Stimulated activated CD8-positive, alpha-beta memory T cell treated with anti-CD3 and anti-CD28 coated beads, Interleukin-7, amount 100 ng/mL, for 48 hours (primary cell): Measurements from ENCODE around the gene GNG3.
"Not testable (repeated sequence)": the region's sequence is repeated elsewhere in the genome, so short reads cannot be mapped to it uniquely, and the experiment has no call there.

Experiments
- DNase-seq, 2 donors: peaks; one replicate each; pipeline ENCODE4 v3.0.0-alpha.2; 2020; ENCODE audit warnings: low read depth in 1 of 2; ENCODE audit errors: extremely low read depth in 1 of 2

GNG3 gene

DNA sequence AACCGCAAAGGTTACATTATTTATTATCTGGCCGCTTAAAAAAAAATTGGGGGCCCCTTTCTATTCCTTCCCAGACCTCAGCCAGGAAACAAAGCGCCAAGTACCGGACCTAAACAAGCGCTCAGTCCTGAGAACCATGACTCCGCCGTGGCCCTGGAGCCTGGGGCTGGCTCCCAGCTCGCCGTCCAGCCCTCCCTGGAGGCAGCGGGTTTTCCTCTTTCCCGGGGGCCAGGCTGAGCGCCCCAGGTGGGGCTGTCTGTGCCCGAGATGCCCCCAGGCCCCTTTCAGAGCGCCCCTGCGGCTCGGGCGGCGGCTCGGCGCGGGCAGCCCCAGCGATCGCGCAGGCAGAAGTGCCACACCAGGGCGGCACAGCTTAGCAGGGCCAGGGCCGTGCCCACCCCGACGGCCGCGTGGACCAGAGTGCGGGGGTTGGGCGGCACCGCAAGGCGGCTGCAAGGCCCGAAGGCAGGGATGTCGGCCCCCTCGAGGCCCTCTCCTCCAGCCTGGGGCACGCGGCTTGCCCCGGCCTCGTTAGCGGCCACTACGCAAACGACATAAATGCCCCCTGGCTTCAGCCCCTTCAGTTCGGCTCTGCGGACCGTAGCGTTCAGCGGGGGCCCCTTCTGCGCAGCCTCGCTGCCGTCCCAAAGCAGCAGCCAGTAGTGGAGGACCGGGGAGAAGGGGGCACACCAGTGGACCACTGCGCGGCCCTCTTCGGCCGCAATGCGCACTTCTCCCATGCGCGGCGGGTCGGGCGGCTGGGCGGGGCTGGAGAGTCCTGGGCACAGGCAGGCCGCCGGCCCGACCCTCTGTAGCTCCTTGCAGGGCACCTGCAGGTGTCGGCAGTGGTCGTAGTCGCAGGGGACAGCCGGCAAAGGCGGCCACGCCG lies 19.7 kb upstream of the GNG3 start:
- DNase-seq, result no peak

DNA sequence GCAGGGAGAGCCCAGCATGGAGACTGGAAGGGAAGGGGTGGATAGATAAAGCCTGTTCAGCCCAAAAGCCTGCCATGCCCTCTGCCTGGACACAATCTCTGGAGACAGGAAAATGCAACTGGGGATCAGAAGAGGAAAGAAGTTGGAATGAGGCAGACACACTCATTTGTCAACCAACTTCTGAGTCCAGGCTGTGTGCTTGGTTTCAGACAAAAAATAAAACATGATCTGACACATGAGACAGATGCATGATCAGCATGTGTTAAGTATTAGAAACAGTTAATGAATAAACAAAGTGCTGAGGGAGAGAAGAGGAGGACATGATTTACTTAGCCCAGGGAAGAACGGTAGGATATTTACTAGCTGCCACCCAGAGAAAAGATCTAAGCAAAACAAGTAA lies 19.0 kb upstream of the GNG3 start:
- DNase-seq, result no peak

DNA sequence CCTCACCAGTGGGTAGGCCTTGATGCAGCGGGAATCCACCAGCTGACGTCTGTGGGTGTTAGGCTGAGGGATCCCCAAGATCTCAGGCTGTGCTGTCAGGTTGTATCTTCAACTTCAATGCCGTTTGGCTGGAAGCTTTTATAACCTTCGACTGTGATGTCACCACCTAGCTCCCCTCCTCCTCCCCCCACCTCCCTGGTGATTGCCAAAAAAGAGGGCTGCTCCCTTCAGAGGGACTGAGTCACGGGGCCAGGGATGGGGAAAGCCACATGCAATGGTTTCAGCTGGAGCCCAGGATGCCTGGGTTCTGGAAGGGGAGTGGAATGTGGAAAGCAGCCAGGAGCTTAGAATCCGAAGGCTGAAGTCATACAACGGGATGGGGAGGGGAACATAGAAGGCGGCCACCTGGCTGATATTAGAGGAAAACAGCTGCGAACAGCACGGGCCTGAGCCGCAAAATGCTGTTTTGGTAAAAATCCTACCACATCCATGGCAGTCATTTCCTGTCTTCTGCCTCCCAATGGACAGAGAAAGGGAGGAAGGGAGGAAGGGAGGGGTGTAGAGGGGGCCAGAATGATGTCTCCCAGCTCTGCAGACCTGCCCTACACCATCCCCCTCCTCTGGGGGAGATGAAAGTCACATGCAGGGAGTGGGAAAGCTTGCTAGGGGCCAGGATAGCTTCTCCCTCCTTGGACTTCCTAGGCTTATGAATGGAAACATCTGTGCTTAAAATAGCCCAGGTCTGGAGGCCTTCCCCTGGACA lies 17.9 kb upstream of the GNG3 start, which contains the start of gene LRRN4CL:
LRRN4CL (minus strand) TSS at position 110 of the 763 bp plus-strand sequence. CDS start 1,022 bp downstream, outside the sequence.
- DNase-seq, result no peak

DNA sequence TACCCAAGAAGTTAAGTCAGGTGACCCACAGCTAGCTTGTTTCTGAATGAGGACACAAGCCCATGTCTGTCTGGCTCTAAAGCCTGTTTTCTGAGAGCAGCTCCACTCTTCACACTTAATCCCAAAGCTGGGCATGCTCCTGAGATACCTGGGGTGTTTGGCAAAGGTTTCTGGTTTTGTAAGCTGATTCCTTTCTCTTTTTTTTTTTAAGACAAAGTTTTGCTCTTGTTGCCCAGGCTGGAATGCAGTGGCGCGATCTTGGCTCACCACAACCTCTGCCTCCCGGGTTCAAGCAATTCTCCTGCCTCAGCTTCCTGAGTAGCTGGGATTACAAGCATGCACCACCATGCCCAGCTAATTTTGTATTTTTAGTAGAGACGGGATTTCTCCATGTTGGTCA lies 13.9 kb upstream of the GNG3 start:
- not testable (repeated sequence) for DNase-seq

DNA sequence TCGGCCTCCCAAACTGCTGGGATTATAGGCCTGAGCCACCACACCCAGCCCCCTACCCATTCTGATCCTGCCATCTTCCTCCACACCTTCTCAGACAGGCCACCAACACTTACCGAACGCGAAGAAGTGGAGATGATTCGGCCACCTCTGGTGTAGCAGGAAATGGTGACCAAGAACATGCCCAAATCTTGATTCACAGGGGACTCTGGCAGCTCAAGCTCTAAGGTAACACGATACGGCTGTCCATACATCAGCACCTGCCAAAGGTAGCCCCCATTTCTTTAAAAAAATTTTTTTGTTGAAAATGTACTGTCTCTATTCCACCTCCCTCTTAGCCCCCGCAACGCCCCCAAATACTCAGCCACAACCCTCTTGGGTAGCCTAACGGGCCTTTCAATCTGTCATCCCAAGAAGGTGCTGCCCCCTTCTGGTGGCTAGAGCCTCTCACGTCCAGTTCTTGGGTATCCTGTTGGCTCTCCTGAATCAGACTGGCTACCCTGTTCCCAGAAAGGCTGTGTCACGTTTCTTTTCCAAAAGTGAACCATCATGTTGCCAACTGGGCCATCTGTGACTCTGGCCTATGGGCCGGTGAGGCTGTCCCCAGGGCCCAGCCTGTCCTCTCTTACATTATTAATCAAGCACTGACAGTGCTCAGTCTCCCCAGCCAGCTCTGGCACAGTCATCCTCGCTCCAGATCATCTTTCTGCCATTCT lies 12.9 kb upstream of the GNG3 start:
- peak in 1 of 2 donors; percentile 63 for DNase-seq

DNA sequence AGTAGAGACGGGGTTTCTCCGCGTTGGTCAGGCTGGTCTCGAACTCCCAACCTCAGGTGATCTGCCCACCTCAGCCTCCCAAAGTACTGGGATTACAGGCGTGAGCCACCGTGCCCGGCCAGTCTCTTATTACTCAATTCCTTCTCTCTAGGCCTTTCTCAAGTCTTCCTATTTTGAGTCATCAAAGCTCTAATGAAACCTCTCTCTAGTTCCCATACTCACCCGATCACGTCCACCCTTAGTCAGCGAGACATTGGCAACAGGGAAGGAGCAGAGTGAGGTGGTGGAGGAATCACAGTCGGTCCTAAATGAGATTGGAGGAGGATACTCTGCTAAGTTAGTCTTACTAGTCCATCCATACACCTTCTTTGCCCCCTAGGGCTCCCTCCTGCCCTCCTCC lies 5.2 kb upstream of the GNG3 start:
- DNase-seq, result no peak

DNA sequence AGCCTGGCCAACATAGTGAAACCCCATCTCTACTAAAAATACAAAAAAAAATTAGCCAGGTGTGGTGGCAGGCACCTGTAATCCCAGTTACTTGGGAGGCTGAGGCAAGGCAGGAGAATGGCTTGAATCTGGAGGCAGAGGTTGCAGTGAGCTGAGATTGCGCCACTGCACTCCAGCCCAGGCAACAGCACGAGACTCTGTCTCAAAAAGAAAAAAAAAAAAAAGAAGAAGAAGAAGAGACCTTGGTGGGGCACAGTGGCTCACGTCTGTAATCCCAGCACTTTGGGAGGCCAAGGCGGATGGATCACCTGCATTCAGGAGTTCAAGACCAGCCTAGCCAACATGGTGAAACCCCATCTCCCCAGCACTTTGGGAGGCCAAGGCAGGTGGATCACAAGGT lies 3.6 kb upstream of the GNG3 start:
- DNase-seq, result not testable (repeated sequence)

DNA sequence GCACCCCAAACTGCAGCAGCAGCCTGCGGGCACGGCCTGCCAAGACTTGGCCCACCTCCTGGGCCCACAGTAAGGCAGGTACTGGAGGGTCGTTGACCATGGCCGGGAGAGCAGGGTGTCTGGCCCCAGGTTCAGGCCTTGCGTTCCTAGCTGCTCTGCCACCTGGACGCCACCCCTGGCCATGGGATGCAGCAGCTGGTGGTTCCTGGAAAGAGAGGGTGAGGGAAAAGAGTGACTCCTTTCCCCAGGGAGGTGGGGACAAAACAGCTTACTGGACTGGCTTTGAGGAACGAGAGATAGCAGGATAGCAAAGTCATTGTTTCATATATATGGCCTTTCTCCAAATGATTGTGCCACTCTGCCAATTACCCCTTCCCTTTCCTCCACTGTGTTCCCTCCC lies 2.1 kb upstream of the GNG3 start:
- no peak for DNase-seq

DNA sequence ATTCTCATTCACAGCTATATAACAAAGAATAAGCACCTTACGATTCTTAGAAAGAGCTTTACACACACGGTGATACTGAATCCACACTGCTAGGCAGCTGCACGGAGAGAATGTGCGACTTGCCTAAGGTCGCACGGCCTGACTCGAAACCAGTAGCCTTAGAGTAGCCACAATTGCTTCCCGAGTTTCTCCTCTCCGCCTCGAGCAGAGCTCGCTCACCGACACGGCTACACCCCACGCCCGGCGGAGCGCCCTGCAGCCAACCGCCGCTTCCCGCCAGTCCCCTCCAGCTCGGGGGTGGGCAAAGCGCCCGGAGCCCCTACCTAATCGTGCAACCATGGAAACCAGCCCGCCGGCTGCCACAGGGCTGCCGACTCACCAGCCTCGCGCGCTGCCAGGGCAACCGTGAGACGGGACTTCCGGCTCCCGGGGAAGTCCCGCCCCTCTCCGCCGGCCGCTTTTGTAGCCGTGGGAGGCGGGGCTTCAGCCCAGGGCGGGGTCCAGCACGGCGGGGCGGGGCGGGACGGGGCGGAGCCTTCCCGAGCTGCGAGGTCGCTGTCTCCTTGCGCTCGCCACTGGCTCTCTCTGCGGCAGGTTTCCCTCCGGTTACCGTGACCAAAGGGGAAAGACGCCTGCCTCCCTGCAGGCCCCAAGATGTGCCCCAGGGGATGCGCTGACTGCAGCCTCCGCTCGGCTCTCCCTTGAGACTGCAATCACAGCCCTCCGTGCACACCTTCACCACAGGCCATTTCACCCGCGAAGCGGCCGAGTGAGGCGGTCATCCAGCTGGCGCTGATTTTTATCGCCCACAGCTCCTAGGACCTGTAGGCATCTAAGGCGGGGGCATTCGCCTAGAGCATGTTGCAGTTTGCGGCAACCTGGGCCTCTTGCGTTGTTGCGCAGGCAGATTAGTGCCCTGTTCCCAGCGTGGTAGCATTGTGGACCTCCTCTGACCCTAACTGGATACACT lies 1.3 kb upstream of the GNG3 start:
- peak; percentile 90 to 91 for DNase-seq

DNA sequence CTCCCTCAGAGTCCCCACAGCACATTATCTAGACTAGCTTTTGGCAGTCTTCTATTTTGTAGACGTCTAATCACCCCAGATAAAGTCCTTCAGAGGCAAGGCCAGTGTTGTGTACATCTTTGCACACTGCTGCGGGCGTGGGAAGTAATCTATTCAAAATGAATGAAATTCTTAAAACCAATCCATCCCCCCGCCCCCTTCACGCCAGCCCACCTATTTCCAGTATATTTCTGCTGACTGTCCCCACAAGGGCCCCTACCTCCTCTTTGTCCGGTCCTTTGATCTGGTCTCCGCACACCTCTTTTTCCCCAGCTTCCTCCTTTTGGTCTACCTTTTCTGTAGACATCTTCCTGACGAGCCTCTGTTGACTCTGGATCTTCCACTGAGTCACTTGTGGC lies 627 bp upstream of the GNG3 start:
- DNase-seq, result no peak

DNA sequence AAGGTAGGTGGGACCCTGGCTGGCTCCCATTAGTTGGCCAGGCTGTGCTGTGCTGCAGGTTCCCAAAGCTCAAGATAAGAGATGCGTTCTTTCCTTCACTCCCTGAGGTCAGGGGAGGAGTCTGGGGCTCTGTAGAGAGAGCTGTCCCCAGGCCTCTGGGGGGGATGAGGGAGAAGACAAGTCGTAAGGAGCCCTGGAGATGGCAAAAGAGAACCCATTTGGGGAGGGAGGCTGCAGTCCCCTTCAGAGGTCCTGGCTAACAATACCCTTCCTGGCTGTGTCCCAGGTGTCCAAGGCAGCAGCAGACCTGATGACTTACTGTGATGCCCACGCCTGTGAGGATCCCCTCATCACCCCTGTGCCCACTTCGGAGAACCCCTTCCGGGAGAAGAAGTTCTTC lies 916 bp downstream of the GNG3 start:
- no peak for DNase-seq

DNA sequence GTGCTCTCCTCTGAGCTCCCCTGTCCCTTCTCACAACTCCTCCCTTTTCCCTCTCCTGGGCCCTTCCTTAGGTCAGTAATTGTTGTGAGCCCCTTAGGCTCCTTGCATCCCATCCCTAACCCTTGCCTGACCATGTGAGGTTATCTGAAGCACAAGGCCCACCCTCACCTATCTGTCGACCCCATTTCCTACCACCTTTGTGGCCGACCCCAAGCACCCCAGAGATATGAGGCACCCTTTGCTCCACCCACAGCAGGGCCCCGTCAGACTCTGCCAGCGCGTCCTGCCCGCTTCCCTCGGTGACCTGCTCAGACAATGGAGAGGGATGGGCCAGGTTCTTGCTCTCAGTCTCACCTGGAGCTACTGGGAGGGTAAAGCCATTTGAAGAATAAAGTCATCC lies 1.3 kb downstream of the GNG3 start:
- DNase-seq, result peak in 1 of 2 donors; percentile 44

DNA sequence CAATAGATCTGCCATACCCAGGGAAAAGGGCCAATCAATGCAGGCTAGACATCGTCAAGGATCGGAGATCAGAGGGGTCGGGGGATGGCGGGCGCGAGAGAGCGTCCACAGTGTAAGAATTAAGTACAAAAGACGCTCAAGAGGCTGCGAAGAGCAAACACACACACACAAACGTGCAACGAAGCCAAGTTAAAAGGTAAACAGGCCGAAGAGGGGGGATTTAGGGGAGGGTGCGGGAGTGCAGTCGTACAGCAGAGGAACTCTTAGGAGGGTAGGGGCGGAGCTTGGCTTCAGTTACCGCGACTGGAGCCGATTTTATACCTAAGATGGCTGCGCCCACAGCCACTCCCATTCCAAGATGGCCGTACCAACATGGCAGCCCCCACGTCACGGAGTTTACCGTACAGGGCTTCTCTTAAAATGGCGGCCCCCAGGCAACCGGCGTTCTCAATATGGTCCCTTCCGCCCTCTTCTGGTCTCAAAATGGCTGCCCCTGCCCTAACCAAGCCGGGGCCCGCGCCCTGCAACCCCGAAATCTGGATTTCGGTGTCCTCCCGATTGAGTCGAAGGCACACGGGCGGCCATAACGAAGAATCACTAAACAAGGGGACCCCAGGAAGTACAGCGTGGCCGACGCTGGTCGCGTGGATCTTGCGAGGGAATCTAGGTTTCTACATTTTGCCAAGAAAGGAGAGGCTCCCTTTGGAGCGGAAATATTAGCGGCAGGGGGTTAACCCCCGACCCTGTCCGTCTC lies 1.9 kb downstream of the GNG3 start:
- DNase-seq, result peak; percentile 82 to 95

DNA sequence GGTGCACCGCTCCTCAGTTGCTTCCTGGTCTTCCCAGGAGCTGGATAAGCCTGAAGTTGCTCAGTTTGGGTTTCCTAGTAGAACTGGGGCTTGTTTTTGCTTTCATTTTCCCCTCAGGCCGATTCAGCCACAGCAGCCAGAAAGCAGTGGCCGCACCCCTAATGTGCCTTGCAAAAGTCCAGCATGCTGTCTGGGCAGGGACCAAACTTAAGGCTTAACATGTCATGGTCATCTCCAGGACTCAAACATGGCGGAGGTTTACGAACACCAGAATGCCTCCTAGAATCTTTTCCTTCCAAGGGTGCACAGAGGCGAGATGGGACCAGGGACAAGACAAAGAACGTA lies 2.5 kb downstream of the GNG3 start:
- DNase-seq, result no peak

DNA sequence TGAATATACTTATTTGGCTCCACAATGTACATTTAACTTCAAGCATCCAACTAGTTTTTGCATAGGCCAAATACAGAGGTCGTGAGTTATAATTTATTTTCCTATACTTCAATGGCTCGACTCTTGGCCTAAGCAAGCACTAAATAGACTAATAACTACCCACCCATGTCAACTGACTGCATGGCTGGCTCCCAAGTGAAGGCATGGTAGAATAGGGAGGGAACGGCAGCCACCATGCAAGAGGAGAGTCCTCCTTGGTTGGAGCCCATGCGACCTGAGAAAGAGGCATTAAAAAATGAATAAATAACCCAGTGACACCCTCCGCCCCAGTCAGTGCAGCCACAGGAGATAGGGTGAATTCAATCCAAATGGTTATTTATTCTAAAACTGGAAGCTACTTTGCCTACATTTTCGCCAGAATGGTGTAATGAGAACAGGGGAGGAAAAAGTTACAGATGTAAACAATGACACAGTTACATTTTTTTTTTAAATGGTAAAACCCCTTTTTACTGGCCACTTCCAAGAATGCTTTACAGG lies 4.9 kb downstream of the GNG3 start:
- DNase-seq, result no peak

DNA sequence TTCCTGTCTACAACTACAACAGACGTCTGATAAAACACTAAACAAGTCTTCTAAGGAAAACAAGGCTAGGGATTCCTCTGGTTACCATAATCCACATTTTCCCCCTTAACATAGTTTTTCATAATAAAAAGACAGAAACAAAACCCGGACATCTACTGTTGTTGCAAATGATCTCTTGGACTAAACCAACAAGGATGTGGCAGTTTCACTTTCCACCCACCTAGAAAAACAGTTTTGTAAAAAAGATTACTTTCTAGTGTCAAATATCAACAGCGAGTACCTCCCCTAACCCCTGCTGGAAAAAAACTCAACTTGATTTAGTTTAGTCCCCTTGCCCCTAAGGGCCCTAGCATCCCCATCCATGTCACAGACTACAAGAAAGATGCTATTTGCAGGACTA lies 5.4 kb downstream of the GNG3 start:
- DNase-seq, result no peak

DNA sequence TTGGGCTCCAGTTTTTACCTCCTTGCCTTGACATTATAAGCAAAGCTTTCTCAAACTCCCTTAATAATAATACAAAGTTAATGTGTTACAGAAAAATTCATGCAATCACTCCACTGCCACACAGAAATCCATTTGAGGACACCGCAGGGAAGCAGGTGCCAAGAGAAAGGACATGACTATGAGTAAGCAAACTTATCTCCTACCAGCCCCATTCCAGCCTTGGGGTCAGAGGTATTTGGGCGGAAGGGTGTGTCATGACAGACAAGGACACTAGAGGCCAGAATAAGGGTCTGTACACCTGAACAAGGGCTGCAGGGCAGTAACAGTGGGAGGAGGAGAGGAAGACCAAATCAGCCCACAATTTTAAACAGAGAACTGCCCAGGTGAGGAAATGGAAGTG lies 5.9 kb downstream of the GNG3 start:
- no peak for DNase-seq

DNA sequence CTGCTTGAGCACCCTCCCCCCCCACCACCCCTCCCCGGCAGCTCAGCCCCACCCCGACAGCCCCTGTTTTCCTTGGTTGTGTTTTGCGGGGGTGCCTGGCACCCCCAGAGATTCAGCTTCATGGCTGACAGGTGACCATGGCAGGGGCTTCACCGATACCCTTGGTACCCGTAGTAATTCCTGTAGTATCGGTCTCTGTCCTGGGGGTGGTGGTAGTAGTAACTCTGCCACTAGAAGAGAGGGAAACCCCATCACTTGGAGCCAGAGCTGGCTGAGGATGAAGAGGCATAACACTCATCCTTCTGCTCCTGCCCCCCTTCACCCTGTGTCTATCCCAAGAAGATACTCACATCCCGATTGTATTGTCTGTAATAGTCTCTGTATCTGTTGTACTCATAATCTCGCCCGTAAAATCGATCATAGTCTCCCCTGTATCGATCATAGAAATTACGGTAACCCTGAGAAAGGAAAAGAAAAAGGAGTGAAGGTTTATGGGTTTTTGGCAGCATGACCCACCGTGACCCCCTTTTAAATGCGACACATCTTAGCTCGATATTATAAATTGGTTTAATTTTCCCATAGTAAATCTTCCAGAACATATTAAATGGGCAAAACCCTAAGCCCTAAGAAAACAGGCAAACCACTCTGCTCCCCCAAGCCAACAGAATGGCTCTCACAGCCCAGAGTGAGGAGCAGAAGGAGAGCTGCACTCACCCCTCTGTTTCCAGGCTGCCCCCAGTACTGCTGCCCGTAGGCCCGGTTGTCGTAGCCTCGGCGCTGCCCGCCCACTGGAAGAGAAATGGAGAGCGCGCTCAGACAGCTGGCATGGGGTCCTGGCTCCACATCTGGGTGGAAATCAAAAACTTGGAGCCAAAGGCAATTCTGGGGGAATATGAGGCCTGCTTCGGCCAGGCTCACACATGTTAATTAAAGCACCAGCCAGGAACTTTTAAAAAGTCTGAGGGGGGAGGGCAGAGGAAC lies 8.0 kb downstream of the GNG3 start:
- no peak for DNase-seq
